ELR (cell line): ENCODE data around the gene DSTN.

Source experiments
- DNase-seq: peaks from one replicate; pipeline ENCODE4 v3.0.0-alpha.2; 2015; ENCODE audit warnings: low read depth

DSTN gene

GRCh38 chr20:17612287-17612991 is 42.6 kb downstream of the DSTN start:
- peak; percentile 71 for DNase-seq

- DNase-seq = no peak
These were observed 43.1 kb downstream of the DSTN start for GRCh38 chr20:17612992-17613327.

GRCh38 chr20:17613328-17614175 is 43.7 kb downstream of the DSTN start:
- no peak for DNase-seq

GRCh38 chr20:17614176-17614811 is 44.4 kb downstream of the DSTN start:
- no peak for DNase-seq

- no peak for DNase-seq
These were observed 45.2 kb downstream of the DSTN start for GRCh38 chr20:17614812-17615644.

GRCh38 chr20:17615645-17616479 is 46.0 kb downstream of the DSTN start:
- no peak for DNase-seq

GRCh38 chr20:17616480-17617211 is 46.8 kb downstream of the DSTN start:
- DNase-seq = no peak

GRCh38 chr20:17617212-17617867 is 47.5 kb downstream of the DSTN start:
- peak; percentile 53 for DNase-seq

- DNase-seq = no peak
These were observed 48.2 kb downstream of the DSTN start for GRCh38 chr20:17617868-17618672.

- no peak for DNase-seq
These were observed 48.8 kb downstream of the DSTN start for GRCh38 chr20:17618673-17619013.

- no peak for DNase-seq
These were observed 49.6 kb downstream of the DSTN start for GRCh38 chr20:17619351-17620093.

GRCh38 chr20:17620371-17621228 is 50.7 kb downstream of the DSTN start:
- DNase-seq = no peak

- no peak for DNase-seq
These were observed 51.5 kb downstream of the DSTN start for GRCh38 chr20:17621229-17621968.

GRCh38 chr20:17622086-17622850 is 52.4 kb downstream of the DSTN start:
- no peak for DNase-seq

GRCh38 chr20:17622851-17623508 is 53.1 kb downstream of the DSTN start:
- no peak for DNase-seq
